Neural cell (in vitro differentiated cells): ENCODE measurements around the gene COL4A2. TPM values are rescaled to one million over a fixed set of nuclear protein-coding genes. Genes with fewer than 3 reads are reported as not detected.

ENCODE experiments used
- H2AFZ ChIP-seq: fragments of 200-600, 300-800 bp; sonication (generic), shearing (Covaris generic); 2 replicates; pipeline ENCODE4 v1.6.0; 2014; ENCODE audit warnings: low read depth, mild to moderate bottlenecking, antibody characterized with exemption, low read length, moderate library complexity
- H3F3A ChIP-seq: fragments of 200-600 bp; shearing (Covaris generic); 2 replicates; pipeline ENCODE4 v1.6.1; 2016; ENCODE audit warnings: mild to moderate bottlenecking, moderate library complexity, mixed read lengths, antibody characterized with exemption, low read length; ENCODE audit not compliant: insufficient read depth, poor library complexity, severe bottlenecking
- H3K27ac ChIP-seq: fragments of 200-600, 300-800 bp; sonication (generic), shearing (Covaris generic); 2 replicates; pipeline ENCODE4 v1.5.1; 2014; ENCODE audit warnings: mild to moderate bottlenecking, low read length, moderate library complexity
- H3K27me3 ChIP-seq: fragments of 300-800, 200-600 bp; sonication (generic), shearing (Covaris generic); 2 replicates; pipeline ENCODE4 v1.6.0; 2014; ENCODE audit warnings: mild to moderate bottlenecking, low read depth, low read length, moderate library complexity; ENCODE audit not compliant: insufficient read depth
- H3K36me3 ChIP-seq: fragments of 300-800, 200-600 bp; sonication (generic), shearing (Covaris generic); 2 replicates; pipeline ENCODE4 v1.5.1; 2014; ENCODE audit warnings: mild to moderate bottlenecking, antibody characterized with exemption, low read length, moderate library complexity; ENCODE audit not compliant: insufficient read depth
- H3K4me2 ChIP-seq: fragments of 300-800, 200-600 bp; sonication (generic), shearing (Covaris generic); 2 replicates; pipeline ENCODE4 v1.6.0; 2014; ENCODE audit warnings: mild to moderate bottlenecking, low read length
- H3K4me3 ChIP-seq: fragments of 300-800, 200-600 bp; sonication (generic), shearing (Covaris generic); 2 replicates; pipeline ENCODE4 v1.5.1; 2014; ENCODE audit warnings: mild to moderate bottlenecking, low read length, moderate library complexity
- H3K79me2 ChIP-seq: fragments of 200-600 bp; shearing (Covaris generic); replicated peaks from 2 replicates; pipeline ENCODE4 v1.6.0; 2014; ENCODE audit warnings: mild to moderate bottlenecking, low read length, moderate library complexity; ENCODE audit not compliant: insufficient read depth
- H3K9ac ChIP-seq: fragments of 300-800, 200-600 bp; sonication (generic), shearing (Covaris generic); 2 replicates; pipeline ENCODE4 v1.6.1; 2016; ENCODE audit warnings: mild to moderate bottlenecking, low read length, mixed read lengths
- H3K9me2 ChIP-seq: fragments of 200-600 bp; shearing (Covaris generic); 2 replicates; pipeline ENCODE4 v1.6.1; 2016; ENCODE audit warnings: mild to moderate bottlenecking, low read length, mixed read lengths; ENCODE audit not compliant: insufficient read depth
- H3K9me3 ChIP-seq: fragments of 200-600, 300-800 bp; sonication (generic), shearing (Covaris generic); 2 replicates; pipeline ENCODE4 v1.6.1; 2016; ENCODE audit warnings: mild to moderate bottlenecking, mixed run types, low read length, moderate library complexity, mixed read lengths
- H4K20me1 ChIP-seq: fragments of 200-600 bp; shearing (Covaris generic); 2 replicates; pipeline ENCODE4 v1.6.1; 2016; ENCODE audit warnings: mild to moderate bottlenecking, mixed run types; ENCODE audit not compliant: insufficient read depth
- CTCF ChIP-seq: fragments of 450-650 bp; IDR thresholded peaks from 2 replicates; pipeline ENCODE4 v1.5.1; 2014; ENCODE audit warnings: antibody characterized with exemption, mild to moderate bottlenecking, moderate library complexity; ENCODE audit not compliant: poor library complexity, severe bottlenecking
- EP300 ChIP-seq: fragments of 450-650 bp; conservative IDR thresholded peaks from 2 replicates; pipeline ENCODE4 v1.6.1; 2014; ENCODE audit warnings: antibody characterized with exemption, mild to moderate bottlenecking, moderate library complexity; ENCODE audit not compliant: poor library complexity, severe bottlenecking
- EZH2 ChIP-seq: fragments of 200-600, 300-800 bp; shearing (Covaris generic), sonication (generic); IDR thresholded peaks from 2 replicates; pipeline ENCODE4 v1.6.1; 2014; ENCODE audit warnings: antibody characterized with exemption, low read length, borderline replicate concordance, mild to moderate bottlenecking; ENCODE audit not compliant: insufficient read depth, poor library complexity, severe bottlenecking
- MXI1 ChIP-seq: fragments of 450-650 bp; conservative IDR thresholded peaks from 2 replicates; pipeline ENCODE4 v1.6.1; 2014; ENCODE audit warnings: antibody characterized with exemption, mild to moderate bottlenecking; ENCODE audit not compliant: poor library complexity, severe bottlenecking
- POLR2AphosphoS5 ChIP-seq: IDR thresholded peaks from 2 replicates; pipeline ENCODE4 v1.6.1; 2012
- RAD21 ChIP-seq: fragments of 450-650 bp; conservative IDR thresholded peaks from 2 replicates; pipeline ENCODE4 v1.6.1; 2014; ENCODE audit warnings: antibody characterized with exemption, mild to moderate bottlenecking, moderate library complexity
- REST ChIP-seq: IDR thresholded peaks from 2 replicates; pipeline ENCODE4 v1.6.1; 2012; ENCODE audit warnings: borderline replicate concordance
- SMC3 ChIP-seq: fragments of 450-650 bp; conservative IDR thresholded peaks from 2 replicates; pipeline ENCODE4 v1.6.1; 2014; ENCODE audit warnings: antibody characterized with exemption, mild to moderate bottlenecking, moderate library complexity; ENCODE audit not compliant: poor library complexity
- TAF1 ChIP-seq: IDR thresholded peaks from 2 replicates; pipeline ENCODE4 v1.6.1; 2012; ENCODE audit warnings: low read depth
- polyA plus RNA-seq: library from polyadenylated mRNA; depleted of rRNA; stranded (reverse); fragments of >200 nt; gene quantifications from 2 replicates; pipeline ENCODE4 v1.2.3, GENCODE V29; 2014

The COL4A2 gene
- polyA plus RNA-seq, 1 donor from 2014 or later = 30.8 TPM

- no peak for TF ChIP-seq POLR2AphosphoS5
- TF ChIP-seq REST = no peak
- TF ChIP-seq RAD21 = no peak
- no peak for TF ChIP-seq EZH2
- TF ChIP-seq MXI1 = no peak
- TF ChIP-seq CTCF = no peak
- no peak for TF ChIP-seq EP300
- no peak for TF ChIP-seq SMC3
- TF ChIP-seq TAF1 = no peak
- no peak overlapping the region for H3K4me2 ChIP-seq
- H3K9me3 ChIP-seq = no peaks in the 10 kb centered on the region
- no peaks in the 10 kb centered on the region for H3F3A ChIP-seq
- H3K9me2 ChIP-seq = no peaks in the 10 kb centered on the region
- H3K27me3 ChIP-seq = no peaks in the 10 kb centered on the region
- H3K9ac ChIP-seq = no peak overlapping the region
- no peak overlapping the region for H2AFZ ChIP-seq
- no peaks in the 10 kb centered on the region for H4K20me1 ChIP-seq
- no peak overlapping the region for H3K4me3 ChIP-seq
- H3K36me3 ChIP-seq = no peaks in the 10 kb centered on the region
- H3K27ac ChIP-seq = no peak overlapping the region
- H3K79me2 ChIP-seq = no peaks in the 10 kb centered on the region
Observed at GRCh38 chr13:110263888-110264287, 43.2 kb upstream of the COL4A2 start.

- Histone ChIP-seq H3K79me2 (no peaks in the 10 kb centered on the region), H3K36me3 (no peaks in the 10 kb centered on the region), H3K4me2 (no peak overlapping the region), H3K9ac (no peak overlapping the region), H3K27ac (no peak overlapping the region), H3K4me3 (no peak overlapping the region), H3F3A (no peaks in the 10 kb centered on the region), H4K20me1 (no peaks in the 10 kb centered on the region), H3K27me3 (no peaks in the 10 kb centered on the region), H2AFZ (no peak overlapping the region), H3K9me3 (no peaks in the 10 kb centered on the region), H3K9me2 (no peaks in the 10 kb centered on the region)
- TF ChIP-seq TAF1 (no peak), SMC3 (no peak), REST (no peak), MXI1 (no peak), EP300 (no peak), CTCF (no peak), RAD21 (no peak), POLR2AphosphoS5 (no peak), EZH2 (no peak)
Observed at GRCh38 chr13:110264685-110265275, 42.3 kb upstream of the COL4A2 start.
